NB4 (cell line): ENCODE measurements around the gene HOOK2.
"Not testable (repeated sequence)": the region's sequence is repeated elsewhere in the genome, so short reads cannot be mapped to it uniquely, and the experiment has no call there.

Experiments used
- DNase-seq: peaks from one replicate; pipeline ENCODE4 v3.0.0; 2010; ENCODE audit warnings: low read depth
- H3K4me3 ChIP-seq: one replicate; pipeline ENCODE4 v1.5.1; 2011; ENCODE audit warnings: mild to moderate bottlenecking, low read depth, low read length, moderate library complexity
- CTCF ChIP-seq: IDR thresholded peaks from one replicate; pipeline ENCODE4 v1.5.1; 2012; ENCODE audit warnings: low read depth, low read length
- MAX ChIP-seq: IDR thresholded peaks from 2 replicates; pipeline ENCODE4 v1.6.1; 2011; ENCODE audit warnings: low read depth, low read length
- MYC ChIP-seq: IDR thresholded peaks from 2 replicates; pipeline ENCODE4 v1.6.1; 2011; ENCODE audit warnings: low read depth, low read length
- POLR2A ChIP-seq: IDR thresholded peaks from 2 replicates; pipeline ENCODE4 v1.6.1; 2011; ENCODE audit warnings: mild to moderate bottlenecking; ENCODE audit not compliant: insufficient read length; ENCODE audit errors: extremely low read depth

Gene HOOK2

DNA sequence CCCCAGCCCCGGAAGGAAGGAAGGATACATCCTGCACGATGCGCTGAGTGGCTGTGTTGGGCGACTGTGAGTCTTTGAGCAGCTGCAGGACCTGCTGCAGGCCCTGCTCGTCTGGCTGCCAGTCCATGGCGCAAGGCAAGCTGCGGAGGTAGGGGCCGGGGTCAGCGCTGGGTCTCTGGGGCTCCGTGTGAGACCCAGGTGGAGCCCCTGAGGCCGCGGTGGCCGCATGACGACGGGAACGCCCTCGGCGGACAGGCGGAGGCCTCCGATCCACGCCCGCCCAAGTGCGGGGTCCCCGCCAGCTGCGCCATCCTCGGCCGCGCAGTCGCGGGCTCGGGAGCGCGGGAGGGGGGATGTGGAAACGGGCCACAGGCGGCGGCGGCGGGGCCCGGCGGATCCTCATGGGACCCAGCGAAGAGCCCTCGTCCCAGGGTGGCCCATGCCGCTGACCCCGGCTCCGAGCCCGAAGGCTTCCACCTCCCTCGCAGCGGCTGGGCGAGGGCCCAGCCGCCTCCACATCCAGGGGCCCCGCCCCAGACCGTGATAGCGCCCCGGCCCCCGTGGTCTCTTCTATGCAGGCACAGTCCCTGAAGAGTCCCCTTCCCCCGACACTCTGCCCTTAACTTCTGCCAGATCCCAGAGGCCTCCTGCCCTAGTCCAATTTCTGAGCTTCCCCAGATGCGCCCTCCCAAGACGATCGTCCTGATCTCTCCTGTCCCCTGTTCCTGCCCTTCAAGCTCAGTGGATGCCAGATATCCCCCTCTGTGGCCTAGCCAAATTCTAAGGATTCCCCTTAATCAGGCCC is 54.3 kb downstream of the HOOK2 start:
- DNase-seq: no peak
- TF ChIP-seq MAX: no peak
- no peak for TF ChIP-seq CTCF
- TF ChIP-seq MYC: no peak
- TF ChIP-seq POLR2A: no peak

GRCh38 chr19:12720296-12720695 is 55.1 kb downstream of the HOOK2 start:
- TF ChIP-seq POLR2A: no peak
- TF ChIP-seq MYC: no peak
- no peak for TF ChIP-seq CTCF
- no peak for TF ChIP-seq MAX
- no peak for DNase-seq
- H3K4me3 ChIP-seq: peak overlapping the region; percentile 46

More for the DNA sequence above, 54.3 kb downstream of the HOOK2 start:
- peak overlapping the region; percentile 87 for H3K4me3 ChIP-seq

- no peak overlapping the region for H3K4me3 ChIP-seq
- DNase-seq: no peak
- TF ChIP-seq MYC (no peak), POLR2A (no peak), CTCF (no peak), MAX (no peak)
These were observed 59.4 kb downstream of the HOOK2 start for GRCh38 chr19:12715929-12716328.

GRCh38 chr19:12715102-12715501 is 60.2 kb downstream of the HOOK2 start:
- no peak for DNase-seq
- TF ChIP-seq MYC (no peak), POLR2A (no peak), CTCF (no peak), MAX (no peak)
- H3K4me3 ChIP-seq: no peak overlapping the region

- not testable (repeated sequence) for H3K4me3 ChIP-seq, DNase-seq
These were observed 62.0 kb downstream of the HOOK2 start for GRCh38 chr19:12713304-12713703.
